Measurements from ENCODE around the gene SARS2. TPM values are rescaled to one million over a fixed set of nuclear protein-coding genes. Genes with fewer than 3 reads are reported as not detected.
A peak's percentile ranks its signal among the peaks of the same experiment; 100 is the strongest.

SARS2 gene
- total RNA-seq, 1 experiment from 2014 or later, result 57.4 TPM

GRCh38 chr19:38908911-38909310, 21.7 kb downstream of the SARS2 start:
- H2BK5ac ChIP-seq (ENCODE audit: insufficient read length, low read length), result no peak overlapping the region
- H3K9me3 ChIP-seq (ENCODE audit: control insufficient read depth, low read depth, low read length), result no peaks in the 10 kb centered on the region
- no peak overlapping the region for H3K27ac ChIP-seq (ENCODE audit: insufficient read length, low read depth, low read length)
- no peak overlapping the region for H4K91ac ChIP-seq (ENCODE audit: insufficient read length, low read depth, low read length)
- H2BK15ac ChIP-seq (ENCODE audit: low read depth, low read length), result no peak overlapping the region
- H2BK12ac ChIP-seq (ENCODE audit: insufficient read length, low read depth, low read length), result no peak overlapping the region
- no peak overlapping the region for H3T11ph ChIP-seq (ENCODE audit: low read length)
- H4K5ac ChIP-seq (ENCODE audit: insufficient read length, low read depth, low read length), result no peak overlapping the region
- H4K20me1 ChIP-seq (ENCODE audit: control insufficient read depth, insufficient read depth, insufficient read length), result no peaks in the 10 kb centered on the region
- H3K9me3 Mint-ChIP-seq, result no peaks in the 10 kb centered on the region
- H3K79me1 ChIP-seq (ENCODE audit: insufficient read depth, low read depth, low read length, poor library complexity, severe bottlenecking), result no peaks in the 10 kb centered on the region
- no peaks in the 10 kb centered on the region; the same call in none of the 2 replicates for H3K27me3 Mint-ChIP-seq (ENCODE audit: low read depth)
- WGBS (ENCODE audit: extremely low coverage, insufficient read length, low lambda C conversion rate), result no CpG with 5 or more reads among the region's 10 CpGs
- H3K18ac ChIP-seq (ENCODE audit: insufficient read length, low read depth, low read length), result no peak overlapping the region
- no peak overlapping the region for H3K4me2 ChIP-seq (ENCODE audit: insufficient read depth, insufficient read length, low read length)
- no peak for TF ChIP-seq CTCF (conservative IDR thresholded peaks at IDR 0.05)
- no peak overlapping the region for H4K8ac ChIP-seq (replicated peaks; ENCODE audit: insufficient read length, low read depth, low read length)
- peak overlapping the region in 2 of 3 experiments; percentile 28 to 78; a peak in 1 of 7 replicates for H3K27ac Mint-ChIP-seq
- H3K4me1 Mint-ChIP-seq, result peaks cover 3 to 4% of the 10 kb centered on the region in 2 experiments; a peak in 3 of 4 replicates
- no peak overlapping the region for H3K14ac ChIP-seq (ENCODE audit: insufficient read depth, low read length)
- no peak overlapping the region for H2AFZ ChIP-seq (ENCODE audit: low read length)
- H3K9ac ChIP-seq (ENCODE audit: extremely low read depth, insufficient read length, low read length), result no peak overlapping the region
- no peaks in the 10 kb centered on the region; the same call in 1 of the 2 replicates for H3K4me1 ChIP-seq (ENCODE audit: insufficient read depth, low read length)
- no peak overlapping the region for H3K56ac ChIP-seq (ENCODE audit: insufficient read length, low read depth, low read length)
- no peak overlapping the region for H2AK5ac ChIP-seq (ENCODE audit: insufficient read length, low read length)
- no peak overlapping the region for H3K23ac ChIP-seq (ENCODE audit: insufficient read length, low read depth, low read length)
- no peak for DNase-seq
- H3K27me3 ChIP-seq (ENCODE audit: insufficient read depth, low read length), result no peaks in the 10 kb centered on the region
- H3K4ac ChIP-seq (ENCODE audit: low read depth, low read length), result no peak overlapping the region
- no peak overlapping the region for H3K4me3 Mint-ChIP-seq
- H3K23me2 ChIP-seq (ENCODE audit: insufficient read length, low read depth, low read length, poor library complexity, severe bottlenecking), result no peaks in the 10 kb centered on the region
- H3K79me2 ChIP-seq (ENCODE audit: insufficient read depth, low read length), result no peaks in the 10 kb centered on the region
- H3K36me3 Mint-ChIP-seq (ENCODE audit: insufficient read depth in 1 of 3, low read depth in 3 of 3), result peaks cover 11 to 33% (median 28%) of the 10 kb centered on the region in 3 experiments; a peak in 6 of 7 replicates
- no peak overlapping the region for H2BK20ac ChIP-seq (ENCODE audit: low read depth, low read length, poor library complexity, severe bottlenecking)
- no peak overlapping the region for H2BK120ac ChIP-seq (ENCODE audit: low read depth, low read length, poor library complexity, severe bottlenecking)
